Activated T-helper 9 cell treated with anti-CD3 and anti-CD28 coated beads, Interleukin-2, amount 50 U/mL, for 16 hours (primary cell): Measurements from ENCODE around the gene CSNK2A1.

Source experiments
- DNase-seq: peaks from one replicate; pipeline ENCODE4 v3.0.0-alpha.2; 2020; ENCODE audit warnings: low read depth

Gene CSNK2A1

GRCh38 chr20:430091-430999 lies 113.2 kb downstream of the CSNK2A1 start:
- no peak for DNase-seq

- no peak for DNase-seq
These were observed 114.9 kb downstream of the CSNK2A1 start for GRCh38 chr20:428658-429200.

DNA sequence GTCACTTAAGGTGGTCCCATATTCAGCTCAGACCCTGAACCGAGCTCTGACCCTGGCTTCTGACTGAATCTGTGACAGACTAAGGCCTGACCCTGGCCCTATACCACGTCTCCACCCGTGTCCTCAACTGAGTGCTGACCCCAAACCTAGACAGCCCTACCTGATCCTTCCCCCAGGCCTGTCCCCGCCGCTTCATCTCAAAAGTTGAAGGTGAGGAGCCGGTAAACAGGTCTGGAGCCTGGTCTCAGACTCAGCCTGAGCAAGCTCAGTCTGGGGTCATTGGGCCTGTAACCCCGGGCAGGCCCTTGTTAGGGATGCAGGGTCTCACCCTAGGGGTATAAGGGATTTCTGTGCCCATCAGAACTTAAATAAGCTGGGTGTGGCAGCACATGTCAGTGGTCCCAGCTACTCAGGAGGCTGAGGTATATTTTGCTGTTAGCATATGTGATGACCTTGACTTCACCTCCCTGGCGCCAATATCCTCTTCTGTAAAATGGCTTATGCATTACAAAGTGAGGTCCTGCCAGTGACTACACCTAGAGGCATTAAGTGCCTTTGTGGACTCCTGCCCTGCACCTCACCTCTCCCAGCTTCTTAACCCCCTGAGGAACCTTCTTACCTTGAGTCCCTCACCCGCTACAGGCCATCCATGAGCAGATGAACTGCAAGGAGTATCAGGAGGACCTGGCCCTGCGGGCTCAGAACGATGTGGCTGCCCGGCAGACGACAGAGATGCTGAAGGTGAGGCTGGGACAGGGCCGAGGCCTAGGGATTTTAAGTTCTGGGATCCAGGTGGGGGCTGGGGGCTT lies 115.5 kb downstream of the CSNK2A1 start:
- DNase-seq, result no peak

DNA sequence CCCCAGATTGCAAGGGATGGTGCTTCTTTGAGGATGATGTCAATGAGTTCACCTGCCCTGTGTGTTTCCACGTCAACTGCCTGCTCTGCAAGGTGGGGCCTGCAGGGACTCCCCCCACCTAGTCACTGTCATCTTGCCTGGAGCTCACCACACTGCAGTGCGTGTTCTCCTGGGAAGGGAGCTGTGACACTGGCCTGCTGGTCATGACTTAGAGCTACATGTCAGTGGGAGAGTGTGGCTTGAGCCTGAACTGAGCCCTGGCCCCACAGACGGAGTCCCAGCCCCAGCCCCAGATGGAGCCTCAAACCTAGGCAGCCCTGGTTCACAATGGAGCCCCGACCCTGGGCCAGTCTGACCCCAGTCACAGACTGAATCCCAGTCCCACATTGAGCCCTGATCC lies 116.2 kb downstream of the CSNK2A1 start:
- DNase-seq, result no peak

- no peak for DNase-seq
These were observed 117.0 kb downstream of the CSNK2A1 start for GRCh38 chr20:426566-426965.
